ENCODE results near the gene NFKBIE. TPM values are rescaled to one million over a fixed set of nuclear protein-coding genes. Genes with fewer than 3 reads are reported as not detected.

NFKBIE gene
- total RNA-seq, 2 donors from 2014 or later = 18.9 to 68.6 TPM

- Histone ChIP-seq H3K4me1 (peaks cover 5% of the 10 kb centered on the region), H3K9me3 (no peaks in the 10 kb centered on the region), H3K36me3 (replicated peaks in 1 of 2; ENCODE audit: insufficient read depth in 1 of 2, low read depth in 2 of 2) (no peaks in the 10 kb centered on the region), H3K27ac (no peak overlapping the region), H3K4me3 (no peak overlapping the region), H3K27me3 (no peaks in the 10 kb centered on the region)
- intact Hi-C loops (cut with DNase I) = no loop called here
- TF ChIP-seq POLR2A (IDR thresholded peaks at IDR 0.05) = no peak
- no peak for TF ChIP-seq CTCF (IDR thresholded peaks at IDR 0.05)
- 71 to 79% methylated on average over 3 of the region's 3 CpGs for whole genome bisulfite sequencing, 2 donors
- ATAC-seq = no peak
- no peak for DNase-seq
Observed at GRCh38 chr6:44211284-44211683, 54.1 kb downstream of the NFKBIE start.

MicroRNAs encoded within 50 kb of the gene (microRNA counts, 767-probe panel; counts per million panel counts)
- 0 to 736 counts per million in 2 donors for microRNA hsa-miR-4647

Small RNA genes within 50 kb of the gene (small RNA-seq; reads per million reads assigned to genes)
- not detected for gene RN7SL811P

Other genes with a start within 250 kb of the NFKBIE start
- 10 to 100 TPM; 14.8 to 20.8 TPM for gene MRPL14, start 138.1 kb downstream of the NFKBIE start, total RNA-seq
- 10 to 100 TPM in 1 of 2 donors, 1 to 10 TPM in 1; 7.6 to 11.9 TPM for gene TMEM63B, start 138.0 kb downstream of the NFKBIE start, total RNA-seq
- under 1 TPM in 1 of 2 donors, not detected in 1; 0.66 TPM for gene CAPN11, start 106.7 kb downstream of the NFKBIE start, total RNA-seq
- 1 to 10 TPM in 1 of 2 donors, not detected in 1; 4.2 TPM for gene MYMX, start 48.6 kb downstream of the NFKBIE start, total RNA-seq
- 10 to 100 TPM; 44.8 to 90.3 TPM for gene SLC29A1, start 42.0 kb downstream of the NFKBIE start, total RNA-seq
- 100 to 1,000 TPM; 269 to 441 TPM for gene HSP90AB1, start 18.4 kb downstream of the NFKBIE start, total RNA-seq
- gene SLC35B2, start 8.0 kb downstream of the NFKBIE start, total RNA-seq = 10 to 100 TPM; 31.1 to 33.9 TPM
- gene TMEM151B, start 4.9 kb upstream of the NFKBIE start, total RNA-seq = under 1 TPM; under 0.01 to 0.66 TPM
- 10 to 100 TPM in 1 of 2 donors, 1 to 10 TPM in 1; 9.6 to 17.8 TPM for gene AARS2, start 47.8 kb upstream of the NFKBIE start, total RNA-seq
- not detected for gene SPATS1, start 77.1 kb upstream of the NFKBIE start, total RNA-seq
- gene CDC5L, start 122.2 kb upstream of the NFKBIE start, total RNA-seq = 10 to 100 TPM; 10.2 to 11.2 TPM